Stomach smooth muscle (tissue), 2 donors: Measurements from ENCODE around the gene BRD8.
"Not testable (repeated sequence)": the region's sequence is repeated elsewhere in the genome, so short reads cannot be mapped to it uniquely, and the experiment has no call there.

ENCODE experiments used
- H3K27ac ChIP-seq: one replicate; pipeline ENCODE4 v1.7.0; 2013; ENCODE audit warnings: mild to moderate bottlenecking, low read length, inconsistent platforms
- H3K27me3 ChIP-seq, 2 donors: one replicate each; pipeline ENCODE4 v1.7.0; 2013; ENCODE audit warnings: low read length in 2 of 2; ENCODE audit not compliant: insufficient read depth in 2 of 2, control insufficient read depth in 1 of 2
- H3K36me3 ChIP-seq, 2 donors: one replicate each; pipeline ENCODE4 v1.7.0; 2013; ENCODE audit warnings: low read length in 2 of 2; ENCODE audit not compliant: control insufficient read depth in 2 of 2, insufficient read depth in 2 of 2
- H3K4me1 ChIP-seq: one replicate; pipeline ENCODE4 v1.7.0; 2013; ENCODE audit warnings: low read length; ENCODE audit not compliant: control insufficient read depth, insufficient read depth
- H3K4me3 ChIP-seq, 2 donors: one replicate each; pipeline ENCODE4 v1.7.0; 2013; ENCODE audit warnings: low read length in 2 of 2
- H3K9ac ChIP-seq, 2 donors: one replicate each; pipeline ENCODE4 v1.7.0; 2013; ENCODE audit warnings: low read length in 2 of 2, mild to moderate bottlenecking in 1 of 2
- H3K9me3 ChIP-seq, 2 donors: one replicate each; pipeline ENCODE4 v1.7.0; 2013; ENCODE audit warnings: low read length in 2 of 2; ENCODE audit not compliant: control insufficient read depth in 2 of 2
- donor health status: healthy.
- donor health status: Pancreatic carcinoma.

The BRD8 gene

DNA sequence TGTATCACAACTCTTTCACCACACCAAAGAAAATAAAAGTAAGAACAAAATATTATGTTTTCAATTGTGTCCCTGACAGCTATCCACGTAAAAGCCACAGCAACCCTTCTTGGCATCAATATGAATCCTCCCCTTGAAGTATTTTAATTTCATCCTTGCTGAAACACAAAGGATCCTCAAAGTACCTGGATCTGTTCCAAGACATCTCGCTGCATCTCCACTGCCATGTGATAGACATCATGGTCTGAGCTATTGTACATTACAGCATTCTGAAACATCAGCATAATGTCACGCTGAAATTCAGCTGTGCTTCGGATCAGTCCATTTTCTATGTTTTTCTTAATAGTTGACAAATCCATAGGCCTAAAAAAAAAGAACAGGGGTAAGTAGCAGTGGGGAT is 17.7 kb downstream of the BRD8 start:
- no peak overlapping the region for H3K9ac ChIP-seq
- no peaks in the 10 kb centered on the region for H3K4me1 ChIP-seq
- H3K9me3 ChIP-seq: no peaks in the 10 kb centered on the region
- no peaks in the 10 kb centered on the region for H3K27me3 ChIP-seq
- H3K36me3 ChIP-seq: peaks cover 79 to 82% of the 10 kb centered on the region in 2 donors
- no peak overlapping the region for H3K4me3 ChIP-seq
- H3K27ac ChIP-seq: no peak overlapping the region

DNA sequence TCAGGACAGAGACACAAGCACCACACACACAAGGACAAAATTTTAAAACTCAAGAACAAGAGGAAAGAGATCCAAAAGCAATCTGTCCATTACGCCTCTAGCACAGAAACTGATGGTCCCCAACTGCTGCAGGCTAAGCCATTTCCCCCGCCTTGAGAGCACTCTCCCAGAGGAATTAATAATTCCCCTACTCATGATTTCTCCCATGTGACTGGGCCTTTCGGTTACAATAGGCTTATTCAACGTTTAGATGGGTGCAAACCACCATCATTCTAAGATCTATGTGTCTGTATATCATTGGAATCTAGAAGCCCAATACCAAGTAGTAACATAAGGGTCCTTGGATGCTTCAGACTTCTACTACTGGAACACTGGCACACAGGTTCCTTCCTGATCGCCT is 18.8 kb downstream of the BRD8 start:
- Histone ChIP-seq H3K4me3 (no peak overlapping the region), H3K27me3 (no peaks in the 10 kb centered on the region), H3K9me3 (no peaks in the 10 kb centered on the region), H3K4me1 (no peaks in the 10 kb centered on the region), H3K9ac (no peak overlapping the region), H3K27ac (no peak overlapping the region), H3K36me3 (peaks cover 70 to 72% of the 10 kb centered on the region in 2 donors)

DNA sequence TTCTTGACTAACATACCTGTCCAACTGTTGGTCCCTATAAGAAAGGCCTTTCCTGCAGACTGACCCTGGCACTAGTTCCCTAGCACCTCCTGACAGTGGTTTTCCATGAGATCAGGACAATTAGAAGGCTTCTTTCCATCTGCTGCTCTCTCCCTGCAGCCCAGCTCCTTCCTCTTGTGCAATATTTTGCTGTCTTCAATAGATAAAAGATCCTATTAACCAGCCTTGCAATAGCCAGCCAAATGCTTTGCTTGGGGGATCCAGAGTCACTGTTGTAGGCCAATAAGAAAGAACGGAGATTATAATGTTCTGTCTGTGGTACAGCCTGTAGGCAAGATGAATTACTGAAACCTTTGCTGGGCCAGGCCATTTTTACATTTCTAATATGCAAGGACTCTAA is 20.8 kb downstream of the BRD8 start:
- Histone ChIP-seq H3K4me3 (no peak overlapping the region), H3K9me3 (no peaks in the 10 kb centered on the region), H3K36me3 (peaks cover 50 to 53% of the 10 kb centered on the region in 2 donors), H3K4me1 (no peaks in the 10 kb centered on the region), H3K9ac (no peak overlapping the region), H3K27ac (no peak overlapping the region), H3K27me3 (no peaks in the 10 kb centered on the region)

DNA sequence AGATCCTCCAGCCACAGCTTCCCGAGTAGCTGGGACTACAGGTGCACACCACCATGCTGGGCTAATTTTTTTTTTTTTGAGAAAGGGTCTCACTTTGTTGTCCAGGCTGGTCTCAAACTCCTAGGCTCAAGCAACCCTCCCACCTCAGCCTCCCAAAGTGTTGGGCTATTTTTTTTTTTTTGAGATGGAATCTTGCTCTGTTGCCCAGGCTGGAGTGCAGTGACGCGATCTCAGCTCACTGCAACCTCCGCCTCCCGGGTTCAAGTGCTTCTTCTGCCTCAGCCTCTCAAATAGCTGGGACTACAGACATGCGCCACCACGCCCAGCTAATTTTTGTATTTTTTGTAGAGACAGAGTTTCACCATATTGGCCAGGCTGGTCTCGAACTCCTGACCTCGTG is 22.5 kb downstream of the BRD8 start:
- not testable (repeated sequence) for H3K27me3 ChIP-seq, H3K9ac ChIP-seq, H3K4me1 ChIP-seq, H3K4me3 ChIP-seq, H3K27ac ChIP-seq, H3K9me3 ChIP-seq
- H3K36me3 ChIP-seq: peaks cover 38 to 43% of the 10 kb centered on the region in 2 donors

DNA sequence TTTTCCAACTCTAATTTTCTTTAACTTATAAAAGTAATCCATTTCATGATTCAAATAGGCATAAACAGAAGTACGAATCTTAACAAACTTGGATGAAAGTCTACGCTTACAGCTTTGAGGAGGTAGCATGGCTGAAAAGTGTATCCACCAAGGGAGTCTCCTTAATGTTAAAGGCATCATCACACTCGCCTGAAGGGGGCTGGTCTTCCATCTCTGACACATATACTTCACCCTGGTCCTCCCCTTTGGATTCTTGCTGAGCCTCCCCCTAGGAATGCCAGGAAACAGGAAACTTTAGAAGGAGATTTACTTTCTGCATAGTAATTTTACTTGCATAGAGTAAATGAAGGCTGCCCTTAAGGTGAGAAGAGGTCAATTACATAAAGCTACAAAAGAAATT is 28.9 kb downstream of the BRD8 start:
- H3K27ac ChIP-seq: no peak overlapping the region
- H3K9ac ChIP-seq: no peak overlapping the region
- no peaks in the 10 kb centered on the region for H3K9me3 ChIP-seq
- no peak overlapping the region for H3K4me3 ChIP-seq
- H3K36me3 ChIP-seq: no peaks in the 10 kb centered on the region
- no peaks in the 10 kb centered on the region for H3K27me3 ChIP-seq
- H3K4me1 ChIP-seq: no peaks in the 10 kb centered on the region

DNA sequence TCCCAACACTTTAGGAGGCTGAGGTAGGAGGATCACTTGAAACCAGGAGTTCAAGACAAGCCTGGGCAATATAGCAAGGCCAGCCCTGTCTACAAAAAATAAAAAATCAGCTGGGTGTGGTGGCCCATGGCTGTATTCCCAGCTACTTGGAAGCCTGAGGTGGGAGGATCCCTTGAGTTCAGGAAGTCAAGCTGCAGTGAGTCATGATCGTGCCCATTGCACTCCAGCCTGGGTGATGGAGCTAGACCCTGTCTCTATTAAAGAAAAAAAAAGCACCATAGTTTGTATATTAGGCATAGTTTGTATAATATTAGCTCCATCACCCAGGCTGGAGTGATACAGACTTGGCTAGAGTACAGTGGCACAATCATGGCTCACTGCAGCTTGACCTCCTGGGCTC is 29.6 kb downstream of the BRD8 start:
- Histone ChIP-seq H3K4me3 (no peak overlapping the region), H3K27ac (no peak overlapping the region), H3K9me3 (no peaks in the 10 kb centered on the region), H3K27me3 (no peaks in the 10 kb centered on the region), H3K9ac (no peak overlapping the region), H3K4me1 (no peaks in the 10 kb centered on the region), H3K36me3 (no peaks in the 10 kb centered on the region)

DNA sequence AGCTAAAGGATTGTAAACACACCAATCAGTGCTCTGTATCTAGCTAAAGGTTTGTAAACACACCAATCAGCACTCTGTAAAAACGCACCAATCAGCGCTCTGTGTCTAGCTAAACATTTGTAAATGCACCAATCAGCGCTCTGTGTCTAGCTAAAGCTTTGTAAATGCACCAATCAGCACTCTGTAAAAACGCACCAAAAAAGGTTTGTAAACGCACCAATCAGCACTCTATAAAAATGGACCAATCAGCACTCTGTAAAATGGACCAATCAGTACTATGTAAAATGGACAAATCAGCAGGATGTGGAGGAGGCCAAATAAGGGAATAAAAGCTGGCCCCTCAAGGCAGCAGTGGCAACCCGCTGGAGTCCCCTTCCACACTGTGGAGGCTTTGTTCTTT is 34.9 kb downstream of the BRD8 start:
- H3K9ac ChIP-seq, H3K4me3 ChIP-seq, H3K4me1 ChIP-seq, H3K27me3 ChIP-seq, H3K9me3 ChIP-seq, H3K36me3 ChIP-seq, H3K27ac ChIP-seq: not testable (repeated sequence)

DNA sequence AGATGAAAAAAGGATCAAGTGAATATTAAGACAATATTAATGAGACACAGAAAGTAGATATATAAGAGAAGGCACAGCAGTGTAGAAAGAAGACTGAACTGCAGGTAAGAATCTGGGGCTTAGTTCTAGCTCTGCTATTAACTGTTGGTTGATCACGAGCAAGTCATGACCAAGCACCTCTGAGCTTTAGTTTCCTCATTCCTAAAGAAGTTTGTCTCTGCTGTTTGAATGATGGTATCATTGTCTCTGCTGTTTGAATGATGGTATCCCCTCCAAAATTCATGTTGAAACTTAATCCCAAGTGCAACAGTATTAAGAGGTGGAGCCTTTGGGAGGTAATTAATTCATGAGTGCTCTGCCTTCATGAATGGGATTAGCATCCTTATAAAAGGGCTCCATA is 36.7 kb downstream of the BRD8 start:
- H3K27ac ChIP-seq: no peak overlapping the region

DNA sequence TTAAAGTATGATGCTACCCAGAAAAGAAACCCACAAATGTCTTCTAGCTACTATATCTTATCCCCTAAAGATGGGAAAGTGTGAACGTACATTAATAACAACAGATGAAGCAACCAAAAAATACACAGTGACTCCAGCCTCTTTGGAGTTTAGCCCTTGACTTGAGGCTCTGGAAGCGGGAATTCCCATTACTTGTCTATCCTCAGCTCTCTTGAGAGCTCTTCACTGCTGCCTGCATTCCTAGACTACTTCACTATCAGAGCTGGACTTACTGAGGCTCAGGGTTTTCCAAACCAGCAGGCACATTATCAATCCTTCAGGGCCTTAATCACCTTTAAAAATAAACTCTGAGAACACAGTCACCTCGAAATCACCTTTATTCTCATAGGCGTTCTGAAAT is 38.2 kb downstream of the BRD8 start:
- no peak overlapping the region for H3K4me3 ChIP-seq
- H3K9ac ChIP-seq: no peak overlapping the region
- no peaks in the 10 kb centered on the region for H3K27me3 ChIP-seq
- H3K36me3 ChIP-seq: no peaks in the 10 kb centered on the region
- H3K27ac ChIP-seq: no peak overlapping the region
- H3K9me3 ChIP-seq: no peaks in the 10 kb centered on the region
- H3K4me1 ChIP-seq: peaks cover 3% of the 10 kb centered on the region

More for the DNA sequence above, 36.7 kb downstream of the BRD8 start:
- Histone ChIP-seq H3K27me3 (no peaks in the 10 kb centered on the region), H3K4me3 (no peak overlapping the region), H3K9me3 (no peaks in the 10 kb centered on the region), H3K36me3 (no peaks in the 10 kb centered on the region), H3K4me1 (peaks cover 3% of the 10 kb centered on the region), H3K9ac (no peak overlapping the region)

DNA sequence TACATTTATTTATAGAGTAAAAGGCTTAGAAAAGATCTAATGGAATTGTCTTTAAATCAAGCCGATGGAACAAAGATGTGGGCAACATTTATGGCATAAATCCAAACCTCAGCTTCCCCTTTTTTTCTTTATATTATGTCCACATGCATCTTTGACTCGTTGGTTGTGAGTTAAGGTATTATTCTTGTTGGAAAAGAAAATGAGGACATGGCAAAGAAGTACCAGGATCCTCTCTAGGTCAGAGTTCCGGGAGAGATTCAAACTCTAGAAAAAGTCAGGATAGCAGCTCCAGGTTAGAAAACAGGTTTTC is 38.7 kb downstream of the BRD8 start:
- H3K36me3 ChIP-seq: no peaks in the 10 kb centered on the region
- H3K27ac ChIP-seq: no peak overlapping the region
- no peaks in the 10 kb centered on the region for H3K27me3 ChIP-seq
- no peaks in the 10 kb centered on the region for H3K9me3 ChIP-seq
- H3K4me3 ChIP-seq: peak overlapping the region; percentile 69 to 79
- H3K9ac ChIP-seq: no peak overlapping the region
- peaks cover 3% of the 10 kb centered on the region for H3K4me1 ChIP-seq

DNA sequence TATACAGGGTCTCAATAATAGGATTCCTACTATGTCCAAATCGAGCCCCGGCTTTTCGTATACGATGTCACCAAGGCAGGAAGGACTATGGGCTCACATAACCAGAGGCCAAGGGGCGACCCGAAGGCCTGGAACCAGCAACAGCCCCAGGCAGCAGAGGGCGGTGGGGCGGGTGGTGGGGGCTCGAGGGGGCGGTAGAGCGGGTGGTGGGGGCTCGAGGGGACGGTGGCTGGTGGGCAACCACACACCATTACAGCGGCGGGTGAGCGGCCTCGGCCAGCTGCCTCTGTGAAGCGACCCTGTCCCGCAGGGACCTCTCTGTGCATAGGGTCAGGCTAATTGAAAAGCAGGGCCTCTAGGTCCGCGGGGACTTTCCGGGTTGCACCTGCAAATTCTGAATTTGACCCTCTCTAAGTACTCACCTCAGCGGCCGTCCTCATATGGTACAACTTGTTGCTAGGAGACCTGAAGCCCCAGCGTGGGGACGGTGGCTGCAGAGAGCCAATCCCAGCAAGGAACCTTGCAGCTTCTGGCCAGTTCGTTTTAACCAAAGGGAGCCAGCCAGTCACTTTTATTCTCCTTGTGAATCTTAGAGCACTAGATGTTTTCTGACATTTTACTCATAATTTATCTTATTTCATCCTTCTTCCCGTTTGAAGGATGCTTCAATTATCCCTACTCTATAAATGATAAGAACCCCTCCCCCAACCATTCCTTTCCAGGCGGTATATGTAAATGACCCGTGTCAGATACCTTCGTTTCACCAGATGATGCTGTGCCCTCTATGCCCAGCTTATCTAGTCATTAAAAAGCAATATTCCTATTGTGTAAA is 39.3 kb downstream of the BRD8 start, which contains the start of gene NME5:
TSS of gene NME5 (minus strand) at position 480 of the 832 bp plus-strand sequence. CDS start 648 bp downstream, outside the sequence.
- H3K36me3 ChIP-seq: no peaks in the 10 kb centered on the region
- no peaks in the 10 kb centered on the region for H3K9me3 ChIP-seq
- peak within 1 kb of the TSS in 1 of 2 donors; percentile 66 for H3K9ac ChIP-seq
- peaks cover 3% of the 10 kb centered on the region for H3K4me1 ChIP-seq
- H3K4me3 ChIP-seq: peak within 1 kb of the TSS; percentile 69 to 79
- H3K27ac ChIP-seq: no peak within 1 kb of the TSS
- no peaks in the 10 kb centered on the region for H3K27me3 ChIP-seq
